Skeletal muscle tissue (tissue), 4 donors: ENCODE data around the gene FLOT1. TPM values are rescaled to one million over a fixed set of nuclear protein-coding genes. Genes with fewer than 3 reads are reported as not detected.
A peak's percentile ranks its signal among the peaks of the same experiment; 100 is the strongest.
"Not testable (repeated sequence)": the region's sequence is repeated elsewhere in the genome, so short reads cannot be mapped to it uniquely, and the experiment has no call there.

ENCODE experiments used
- H3K27ac ChIP-seq: one replicate; pipeline ENCODE4 v1.7.0; 2013; ENCODE audit warnings: mild to moderate bottlenecking, low read depth, low read length, inconsistent platforms
- H3K27me3 ChIP-seq, 3 donors: one replicate each; pipeline ENCODE4 v1.7.0; 2013; ENCODE audit warnings: low read length in 3 of 3; ENCODE audit not compliant: control insufficient read depth in 3 of 3, insufficient read depth in 3 of 3
- H3K36me3 ChIP-seq, 3 donors: one replicate each; pipeline ENCODE4 v1.7.0; 2013; ENCODE audit warnings: low read length in 3 of 3; ENCODE audit not compliant: control insufficient read depth in 3 of 3, insufficient read depth in 3 of 3
- H3K4me1 ChIP-seq, 3 donors: one replicate each; pipeline ENCODE4 v1.7.0; 2013; ENCODE audit warnings: low read length in 3 of 3, mild to moderate bottlenecking in 3 of 3; ENCODE audit not compliant: control insufficient read depth in 3 of 3, insufficient read depth in 3 of 3
- H3K4me3 ChIP-seq, 3 donors: one replicate each; pipeline ENCODE4 v1.7.0; 2013; ENCODE audit warnings: low read length in 3 of 3
- H3K9ac ChIP-seq, 3 donors: one replicate each; pipeline ENCODE4 v1.7.0; 2013; ENCODE audit warnings: low read length in 3 of 3, mild to moderate bottlenecking in 3 of 3, moderate library complexity in 2 of 3, low read depth in 1 of 3
- H3K9me3 ChIP-seq, 3 donors: one replicate each; pipeline ENCODE4 v1.7.0; 2013; ENCODE audit warnings: low read length in 3 of 3; ENCODE audit not compliant: control insufficient read depth in 3 of 3
- total RNA-seq: library from RNA; depleted of rRNA; stranded (reverse); fragments of >200 nt; gene quantifications from one replicate; pipeline ENCODE4 v1.2.3, GENCODE V29; 2014
- donor health status: Osteomylitis.

Gene FLOT1
- total RNA-seq, 1 donor from 2014 or later, result 44.9 TPM

- not testable (repeated sequence) for H3K9me3 ChIP-seq, H3K27me3 ChIP-seq
- Histone ChIP-seq H3K9ac (peak overlapping the region; percentile 76 to 83 (median 77)), H3K4me1 (peaks cover 20 to 29% (median 27%) of the 10 kb centered on the region in 3 donors), H3K4me3 (peak overlapping the region; percentile 71 to 93 (median 87)), H3K27ac (peak overlapping the region; percentile 96), H3K36me3 (peaks cover 20 to 24% (median 24%) of the 10 kb centered on the region in 3 donors)
Observed at GRCh38 chr6:30717845-30718720, 24.4 kb downstream of the FLOT1 start.

GRCh38 chr6:30717129-30717844, 25.2 kb downstream of the FLOT1 start, which contains the start of gene MDC1:
MDC1 (minus strand) TSS chr6:30717281; CDS start chr6:30715175, 2,106 bp downstream.
- no peaks in the 10 kb centered on the region for H3K27me3 ChIP-seq

GRCh38 chr6:30716879-30717128, 25.7 kb downstream of the FLOT1 start:
- peak overlapping the region; percentile 76 to 90 (median 87) for H3K9ac ChIP-seq
- peak overlapping the region; percentile 88 to 93 (median 90) for H3K4me3 ChIP-seq
- H3K27ac ChIP-seq, result peak overlapping the region; percentile 96
- no peaks in the 10 kb centered on the region for H3K9me3 ChIP-seq
- H3K4me1 ChIP-seq, result peaks cover 9 to 18% (median 15%) of the 10 kb centered on the region in 3 donors
- H3K36me3 ChIP-seq, result peaks cover 28 to 32% (median 29%) of the 10 kb centered on the region in 3 donors
- no peaks in the 10 kb centered on the region for H3K27me3 ChIP-seq

More at GRCh38 chr6:30717129-30717844, 25.2 kb downstream of the FLOT1 start, which contains the start of gene MDC1:
- peak within 1 kb of the TSS; percentile 96 for H3K27ac ChIP-seq
- peak within 1 kb of the TSS; percentile 88 to 93 (median 90) for H3K4me3 ChIP-seq
- H3K36me3 ChIP-seq, result peaks cover 23 to 28% (median 24%) of the 10 kb centered on the region in 3 donors
- peaks cover 14 to 22% (median 19%) of the 10 kb centered on the region in 3 donors for H3K4me1 ChIP-seq
- H3K9me3 ChIP-seq, result no peaks in the 10 kb centered on the region
- H3K9ac ChIP-seq, result peak within 1 kb of the TSS; percentile 83 to 90 (median 87)

- Histone ChIP-seq H3K9me3 (no peaks in the 10 kb centered on the region), H3K4me3 (no peak overlapping the region), H3K27me3 (no peaks in the 10 kb centered on the region), H3K9ac (no peak overlapping the region), H3K27ac (no peak overlapping the region), H3K36me3 (peaks cover 38 to 54% (median 42%) of the 10 kb centered on the region in 3 donors), H3K4me1 (peaks cover 3 to 10% (median 7%) of the 10 kb centered on the region in 3 donors)
Observed at GRCh38 chr6:30714263-30714662, 28.2 kb downstream of the FLOT1 start.

GRCh38 chr6:30712441-30712945, 30.0 kb downstream of the FLOT1 start:
- H3K4me1 ChIP-seq, result peaks cover 0 to 10% (median 8%) of the 10 kb centered on the region in 3 donors
- no peak overlapping the region for H3K9ac ChIP-seq
- H3K27ac ChIP-seq, result no peak overlapping the region
- H3K9me3 ChIP-seq, result no peaks in the 10 kb centered on the region
- no peak overlapping the region for H3K4me3 ChIP-seq
- H3K27me3 ChIP-seq, result no peaks in the 10 kb centered on the region
- peaks cover 42 to 65% (median 54%) of the 10 kb centered on the region in 3 donors for H3K36me3 ChIP-seq

GRCh38 chr6:30711758-30712380, 30.6 kb downstream of the FLOT1 start:
- no peaks in the 10 kb centered on the region for H3K9me3 ChIP-seq
- H3K27me3 ChIP-seq, result no peaks in the 10 kb centered on the region
- no peak overlapping the region for H3K27ac ChIP-seq
- no peak overlapping the region for H3K9ac ChIP-seq
- H3K4me3 ChIP-seq, result no peak overlapping the region
- peaks cover 49 to 70% (median 61%) of the 10 kb centered on the region in 3 donors for H3K36me3 ChIP-seq
- H3K4me1 ChIP-seq, result peaks cover 0 to 12% (median 10%) of the 10 kb centered on the region in 3 donors

- peaks cover 10 to 17% (median 14%) of the 10 kb centered on the region in 3 donors for H3K4me1 ChIP-seq
- H3K9ac ChIP-seq, result no peak overlapping the region
- no peak overlapping the region for H3K27ac ChIP-seq
- peaks cover 47 to 66% (median 57%) of the 10 kb centered on the region in 3 donors for H3K36me3 ChIP-seq
- no peak overlapping the region for H3K4me3 ChIP-seq
- H3K27me3 ChIP-seq, result no peaks in the 10 kb centered on the region
- H3K9me3 ChIP-seq, result no peaks in the 10 kb centered on the region
Observed at GRCh38 chr6:30709101-30709868, 33.2 kb downstream of the FLOT1 start.

GRCh38 chr6:30707281-30707850, 35.1 kb downstream of the FLOT1 start:
- no peak overlapping the region for H3K27ac ChIP-seq
- H3K36me3 ChIP-seq, result peaks cover 47 to 62% (median 50%) of the 10 kb centered on the region in 3 donors
- H3K9me3 ChIP-seq, result no peaks in the 10 kb centered on the region
- H3K4me1 ChIP-seq, result peaks cover 10 to 17% (median 14%) of the 10 kb centered on the region in 3 donors
- H3K27me3 ChIP-seq, result no peaks in the 10 kb centered on the region
- no peak overlapping the region for H3K4me3 ChIP-seq
- peak overlapping the region in 1 of 3 donors; percentile 40 for H3K9ac ChIP-seq

- peak overlapping the region in 1 of 3 donors; percentile 49 for H3K4me3 ChIP-seq
- H3K27ac ChIP-seq, result peak overlapping the region; percentile 66
- peaks cover 10 to 17% (median 14%) of the 10 kb centered on the region in 3 donors for H3K4me1 ChIP-seq
- H3K36me3 ChIP-seq, result peaks cover 31 to 47% (median 33%) of the 10 kb centered on the region in 3 donors
- no peaks in the 10 kb centered on the region for H3K27me3 ChIP-seq
- no peaks in the 10 kb centered on the region for H3K9me3 ChIP-seq
- H3K9ac ChIP-seq, result peak overlapping the region in 2 of 3 donors; percentile 40 to 50
Observed at GRCh38 chr6:30705620-30706019, 36.9 kb downstream of the FLOT1 start.
